B cell (primary cell): ENCODE measurements around the gene BNIPL. TPM values are rescaled to one million over a fixed set of nuclear protein-coding genes. Genes with fewer than 3 reads are reported as not detected.

Experiments
- ATAC-seq: fragments of 200-7000 bp; cut with Tn5 transposase; one replicate; pipeline ENCODE4 v1.10.0; 2021; ENCODE audit warnings: low read depth, mild to moderate bottlenecking, moderate number of reproducible peaks, moderate library complexity
- CTCF ChIA-PET: fragments of 350-600 bp; sonication (Branson Sonifier 250); formaldehyde crosslinking; loops from one replicate; lab custom pipeline; 2021; ENCODE audit warnings: antibody characterized with exemption, inconsistent platforms; lab: Charles Lee
- POLR2A ChIA-PET: fragments of 350-600 bp; sonication (Branson Sonifier 250); formaldehyde crosslinking; loops from one replicate; lab custom pipeline; 2021; ENCODE audit warnings: antibody characterized with exemption; lab: Charles Lee
- DNase-seq: peaks from one replicate; pipeline ENCODE4 v3.0.0; 2013
- H2AFZ ChIP-seq: 2 replicates; pipeline ENCODE4 v1.6.1; 2012; ENCODE audit warnings: mild to moderate bottlenecking, low read depth, low read length; ENCODE audit not compliant: insufficient read depth, poor library complexity, severe bottlenecking
- H3K27ac ChIP-seq, 2 donors: 1 replicate in 1 of 2; 2 replicates in 1 of 2; pipeline ENCODE4 v1.5.1; 2012 to 2013; ENCODE audit warnings: low read length in 2 of 2, mild to moderate bottlenecking in 2 of 2, moderate library complexity in 1 of 2
- H3K27me3 ChIP-seq, 4 experiments: fragments of 200-600 bp in 1 of 4; sonication (generic) in 1 of 4; replicated peaks in 1 of 4; 1 replicate in 2 of 4; 2 replicates in 2 of 4; pipeline versions ENCODE4 v1.6.1 to v1.7.0; 2013 to 2016; ENCODE audit warnings: low read length in 3 of 4, mild to moderate bottlenecking in 2 of 4, mixed read lengths in 1 of 4, moderate library complexity in 1 of 4; ENCODE audit not compliant: insufficient read depth in 4 of 4, control insufficient read depth in 3 of 4; ENCODE audit errors: control extremely low read depth in 1 of 4
- H3K36me3 ChIP-seq, 2 experiments: replicated peaks in 1 of 2; 1 replicate in 1 of 2; 2 replicates in 1 of 2; pipeline versions ENCODE4 v1.6.1 to v1.7.1; 2013; ENCODE audit warnings: low read length in 1 of 2; ENCODE audit not compliant: insufficient read depth in 2 of 2, control insufficient read depth in 1 of 2; ENCODE audit errors: control extremely low read depth in 1 of 2, extremely low read depth in 1 of 2
- H3K4me1 ChIP-seq, 2 donors: fragments of 200-600 bp in 1 of 2; sonication (generic) in 1 of 2; 1 replicate in 1 of 2; 2 replicates in 1 of 2; pipeline versions ENCODE4 v1.5.1 to v1.6.1; 2013 to 2017; ENCODE audit warnings: low read length in 2 of 2; ENCODE audit not compliant: control insufficient read depth in 2 of 2, insufficient read depth in 2 of 2
- H3K4me2 ChIP-seq: replicated peaks from 2 replicates; pipeline ENCODE3; 2012; ENCODE audit warnings: mild to moderate bottlenecking, low read depth, low read length; ENCODE audit not compliant: poor library complexity, severe bottlenecking
- H3K4me3 ChIP-seq, 5 experiments: fragments of 200-600 bp in 1 of 5; sonication (generic) in 1 of 5; 1 replicate in 3 of 5; 2 replicates in 2 of 5; pipeline versions ENCODE4 v1.5.1 to v1.7.0; 2011 to 2016; ENCODE audit warnings: low read length in 4 of 5, mild to moderate bottlenecking in 4 of 5, low read depth in 2 of 5, control low read depth in 1 of 5, moderate library complexity in 1 of 5; ENCODE audit not compliant: insufficient read depth in 1 of 5; ENCODE audit errors: control extremely low read depth in 1 of 5, extremely low read depth in 1 of 5
- H3K79me2 ChIP-seq: fragments of 200-600 bp; sonication (generic); one replicate; pipeline ENCODE4 v1.6.0; 2016; ENCODE audit warnings: low read length; ENCODE audit not compliant: control insufficient read depth, insufficient read depth
- H3K9ac ChIP-seq: fragments of 200-600 bp; sonication (generic); 2 replicates; pipeline ENCODE4 v1.6.1; 2017; ENCODE audit warnings: mild to moderate bottlenecking, low read length, moderate library complexity
- H3K9me3 ChIP-seq, 3 donors: one replicate each; pipeline versions ENCODE4 v1.6.1 to v1.7.1; 2013; ENCODE audit warnings: low read length in 2 of 3; ENCODE audit not compliant: control insufficient read depth in 2 of 3, insufficient read depth in 1 of 3; ENCODE audit errors: control extremely low read depth in 1 of 3
- H4K20me1 ChIP-seq: 2 replicates; pipeline ENCODE4 v1.6.0; 2012; ENCODE audit warnings: mild to moderate bottlenecking, low read length; ENCODE audit not compliant: insufficient read depth, control insufficient read depth, poor library complexity, severe bottlenecking
- H3K27ac Mint-ChIP-seq: one replicate; pipeline ENCODE4 v1.8.0; 2021; ENCODE audit warnings: mixed read lengths
- H3K27me3 Mint-ChIP-seq: one replicate; pipeline ENCODE4 v1.8.0; 2021; ENCODE audit warnings: mixed read lengths
- H3K4me1 Mint-ChIP-seq: one replicate; pipeline ENCODE4 v1.8.0; 2021; ENCODE audit warnings: mixed read lengths
- H3K4me3 Mint-ChIP-seq: one replicate; pipeline ENCODE4 v1.8.0; 2021; ENCODE audit warnings: mixed read lengths
- H3K9me3 Mint-ChIP-seq: one replicate; pipeline ENCODE4 v1.8.0; 2022; ENCODE audit warnings: mixed read lengths; ENCODE audit not compliant: insufficient read depth
- CTCF ChIP-seq: fragments of 200-600 bp; IDR thresholded peaks from one replicate; pipeline ENCODE4 v1.8.0; 2022; ENCODE audit warnings: antibody characterized with exemption, mild to moderate bottlenecking
- EZH2 ChIP-seq: IDR thresholded peaks from 2 replicates; pipeline ENCODE4 v1.6.1; 2012; ENCODE audit warnings: borderline replicate concordance, low read depth, mild to moderate bottlenecking, moderate library complexity, low read length; ENCODE audit not compliant: insufficient read depth, poor library complexity, severe bottlenecking
- WGBS: methylation state at CpG from one replicate; pipeline ENCODE4 v1.1.5; 2013; ENCODE audit warnings: missing lambda C conversion rate; ENCODE audit not compliant: insufficient coverage; 5-methylcytosine and 5-hydroxymethylcytosine counted together
- intact Hi-C: fragments of 100-400 bp; cut with micrococcal nuclease; formaldehyde crosslinking; loops from one replicate; pipeline ENCODE4 v1.10.0; 2022
- polyA plus RNA-seq: library from polyadenylated mRNA; depleted of rRNA; stranded (reverse); fragments of >200 nt; gene quantifications from 2 replicates; pipeline ENCODE4 v1.2.3, GENCODE V29; 2012
- total RNA-seq, 2 donors: library from RNA; stranded (reverse); fragments of 120-200 nt in 1 of 2; gene quantifications; 1 replicate in 1 of 2; 2 replicates in 1 of 2; pipeline versions ENCODE4 v1.2.3 to v1.2.4, GENCODE V29; 2013 to 2022

BNIPL gene
- total and polyA plus RNA-seq, 2 donors (not counting 1 experiment from before 2014, with no cell fraction given) = 0.81 to 2.5 TPM

GRCh38 chr1:151002051-151002450 is 34.3 kb upstream of the BNIPL start:
- peaks cover 3 to 12% of the 10 kb centered on the region in 2 experiments for H3K36me3 ChIP-seq
- no peaks in the 10 kb centered on the region for H3K27me3 ChIP-seq
- no peak overlapping the region for H3K4me3 ChIP-seq
- WGBS = 89% methylated on average over 3 of the region's 3 CpGs
- no peaks in the 10 kb centered on the region for H3K9me3 Mint-ChIP-seq
- no peak for TF ChIP-seq CTCF
- TF ChIP-seq EZH2 = no peak
- no peak overlapping the region for H2AFZ ChIP-seq
- no peak overlapping the region for H3K4me2 ChIP-seq
- H4K20me1 ChIP-seq = no peaks in the 10 kb centered on the region
- DNase-seq (no peak), ATAC-seq (no peak)
- H3K4me1 ChIP-seq = peaks cover 22 to 39% of the 10 kb centered on the region in 2 donors
- intact Hi-C loops = no loop called here
- H3K4me3 Mint-ChIP-seq = no peak overlapping the region
- H3K27ac ChIP-seq = no peak overlapping the region
- ChIA-PET POLR2A (no interaction called here), CTCF (interaction anchor here (1.2 to 1.8 kb wide), 3 partner anchors 9 to 23 kb away, joined by 3 to 6 read pairs (median 5); no protein-coding TSS in a partner anchor)
- peaks cover 39% of the 10 kb centered on the region for H3K4me1 Mint-ChIP-seq
- H3K9me3 ChIP-seq = no peaks in the 10 kb centered on the region
- H3K27ac Mint-ChIP-seq = no peak overlapping the region
- no peak overlapping the region for H3K9ac ChIP-seq
- H3K79me2 ChIP-seq = peaks cover 18% of the 10 kb centered on the region
- no peaks in the 10 kb centered on the region for H3K27me3 Mint-ChIP-seq

GRCh38 chr1:151002611-151003010 is 33.8 kb upstream of the BNIPL start:
- Histone ChIP-seq H3K9me3 (no peaks in the 10 kb centered on the region), H3K27ac (no peak overlapping the region), H2AFZ (no peak overlapping the region), H3K9ac (no peak overlapping the region), H3K4me2 (no peak overlapping the region), H3K4me3 (peak overlapping the region in 1 of 5 experiments; percentile 52), H3K79me2 (peaks cover 18% of the 10 kb centered on the region), H3K4me1 (peaks cover 28 to 45% of the 10 kb centered on the region in 2 donors), H3K36me3 (peaks cover under 1 to 7% of the 10 kb centered on the region in 2 experiments), H4K20me1 (no peaks in the 10 kb centered on the region), H3K27me3 (no peaks in the 10 kb centered on the region)
- H3K9me3 Mint-ChIP-seq = no peaks in the 10 kb centered on the region
- DNase-seq = no peak
- ATAC-seq = no peak
- intact Hi-C loops = no loop called here
- no peak overlapping the region for H3K4me3 Mint-ChIP-seq
- POLR2A ChIA-PET = no interaction called here
- H3K4me1 Mint-ChIP-seq = peaks cover 43% of the 10 kb centered on the region
- TF ChIP-seq CTCF (no peak), EZH2 (no peak)
- CTCF ChIA-PET = interaction anchor here (0.7 to 1.8 kb wide), 2 partner anchors 21 to 22 kb away, joined by 3 to 6 read pairs; partner anchors contain the start of gene ANXA9
- H3K27me3 Mint-ChIP-seq = no peaks in the 10 kb centered on the region
- H3K27ac Mint-ChIP-seq = no peak overlapping the region
- WGBS = 100% methylated on average over 2 of the region's 2 CpGs
